Measurements from ENCODE around the gene NMNAT2.
"Not testable (repeated sequence)": the region's sequence is repeated elsewhere in the genome, so short reads cannot be mapped to it uniquely, and the experiment has no call there.

Gene NMNAT2

GRCh38 chr1:183251101-183251958, 166.8 kb downstream of the NMNAT2 start:
- DNase-seq: no peak

GRCh38 chr1:183249941-183250452, 168.2 kb downstream of the NMNAT2 start:
- no peak for DNase-seq

DNA sequence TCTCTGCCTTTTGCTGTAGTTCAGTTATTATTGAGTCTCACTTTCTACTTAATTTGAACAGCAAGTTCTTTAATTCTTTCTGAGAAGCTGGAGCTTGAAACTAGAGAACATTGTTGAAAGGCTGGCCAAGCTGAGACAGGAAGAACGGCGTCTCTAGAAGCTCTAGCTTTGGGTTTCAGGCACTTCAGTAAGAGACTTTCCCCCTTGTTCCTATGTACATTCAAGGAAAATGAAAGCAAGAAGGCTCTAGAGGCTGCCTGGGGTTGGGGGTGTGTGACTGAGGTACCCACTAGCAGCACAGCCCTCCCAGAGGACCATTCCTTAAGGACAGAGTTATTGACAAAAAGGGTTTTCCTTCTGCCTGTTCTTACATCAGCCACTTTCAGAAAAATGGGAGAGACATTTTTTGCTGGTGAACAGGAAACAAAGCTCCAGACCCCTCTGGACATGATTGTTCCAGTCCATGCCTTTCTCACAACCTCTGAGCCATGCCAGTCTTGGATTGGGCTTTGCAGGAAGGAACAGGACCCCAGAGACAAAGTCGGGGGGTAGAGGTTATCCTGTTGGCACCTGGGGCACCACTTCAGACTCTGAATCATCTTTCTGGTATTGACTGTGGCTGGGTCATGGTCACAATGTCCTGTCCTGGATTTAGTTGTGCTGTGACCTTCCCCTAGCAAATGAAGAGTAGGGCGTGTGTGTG, 169.0 kb downstream of the NMNAT2 start:
- DNase-seq: no peak

- DNase-seq: no peak
Observed at GRCh38 chr1:183247931-183248330, 170.2 kb downstream of the NMNAT2 start.

GRCh38 chr1:183247484-183247883, 170.7 kb downstream of the NMNAT2 start:
- no peak for DNase-seq

DNA sequence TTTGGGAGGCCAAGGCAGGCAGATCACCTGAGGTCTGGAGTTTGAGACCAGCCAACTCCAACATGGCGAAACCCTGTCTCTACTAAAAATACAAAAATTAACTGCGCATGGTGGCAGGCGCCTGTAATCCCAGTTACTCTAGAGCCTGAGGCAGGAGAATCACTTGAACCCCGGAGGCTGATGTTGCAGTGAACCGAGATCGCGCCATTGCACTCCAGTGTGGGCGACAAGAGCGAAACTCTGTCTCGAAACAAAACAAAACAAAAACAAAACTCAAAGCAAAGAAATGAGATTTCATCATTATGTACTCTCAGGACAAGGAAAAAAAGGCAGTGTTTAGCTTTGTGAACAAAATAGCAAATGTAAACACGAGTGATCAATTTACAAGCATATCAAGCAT, 171.1 kb downstream of the NMNAT2 start:
- no peak for DNase-seq

- no peak for DNase-seq
Observed at GRCh38 chr1:183246436-183246835, 171.7 kb downstream of the NMNAT2 start.

DNA sequence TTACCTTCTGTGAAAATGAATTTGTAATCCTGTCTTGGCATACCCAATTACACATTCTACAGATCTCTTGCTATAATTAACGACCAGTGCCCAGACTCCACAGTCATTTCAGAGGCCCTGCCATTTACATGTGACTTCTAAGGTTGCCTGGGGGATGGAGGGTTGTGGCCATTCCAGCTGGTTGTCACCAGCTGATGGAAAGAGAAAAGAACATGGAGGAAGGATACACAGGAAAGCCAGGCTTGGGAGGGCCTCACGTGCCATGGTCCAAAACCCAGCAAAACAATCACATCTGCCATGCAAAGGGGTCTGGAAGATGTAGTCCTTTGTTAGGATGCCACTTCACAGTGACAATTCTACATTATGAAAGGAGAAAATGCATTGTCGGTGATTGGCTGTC, 172.8 kb downstream of the NMNAT2 start:
- DNase-seq: no peak

GRCh38 chr1:183244466-183244865, 173.7 kb downstream of the NMNAT2 start:
- DNase-seq: no peak

DNA sequence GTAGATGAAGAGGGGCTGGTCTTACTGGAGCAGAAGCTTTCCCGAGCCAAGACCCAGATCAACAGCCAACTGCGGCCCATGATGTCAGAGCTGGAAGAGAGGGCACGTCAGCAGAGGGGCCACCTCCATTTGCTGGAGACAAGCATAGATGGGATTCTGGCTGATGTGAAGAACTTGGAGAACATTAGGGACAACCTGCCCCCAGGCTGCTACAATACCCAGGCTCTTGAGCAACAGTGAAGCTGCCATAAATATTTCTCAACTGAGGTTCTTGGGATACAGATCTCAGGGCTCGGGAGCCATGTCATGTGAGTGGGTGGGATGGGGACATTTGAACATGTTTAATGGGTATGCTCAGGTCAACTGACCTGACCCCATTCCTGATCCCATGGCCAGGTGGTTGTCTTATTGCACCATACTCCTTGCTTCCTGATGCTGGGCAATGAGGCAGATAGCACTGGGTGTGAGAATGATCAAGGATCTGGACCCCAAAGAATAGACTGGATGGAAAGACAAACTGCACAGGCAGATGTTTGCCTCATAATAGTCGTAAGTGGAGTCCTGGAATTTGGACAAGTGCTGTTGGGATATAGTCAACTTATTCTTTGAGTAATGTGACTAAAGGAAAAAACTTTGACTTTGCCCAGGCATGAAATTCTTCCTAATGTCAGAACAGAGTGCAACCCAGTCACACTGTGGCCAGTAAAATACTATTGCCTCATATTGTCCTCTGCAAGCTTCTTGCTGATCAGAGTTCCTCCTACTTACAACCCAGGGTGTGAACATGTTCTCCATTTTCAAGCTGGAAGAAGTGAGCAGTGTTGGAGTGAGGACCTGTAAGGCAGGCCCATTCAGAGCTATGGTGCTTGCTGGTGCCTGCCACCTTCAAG, 174.8 kb downstream of the NMNAT2 start:
- DNase-seq: no peak

DNA sequence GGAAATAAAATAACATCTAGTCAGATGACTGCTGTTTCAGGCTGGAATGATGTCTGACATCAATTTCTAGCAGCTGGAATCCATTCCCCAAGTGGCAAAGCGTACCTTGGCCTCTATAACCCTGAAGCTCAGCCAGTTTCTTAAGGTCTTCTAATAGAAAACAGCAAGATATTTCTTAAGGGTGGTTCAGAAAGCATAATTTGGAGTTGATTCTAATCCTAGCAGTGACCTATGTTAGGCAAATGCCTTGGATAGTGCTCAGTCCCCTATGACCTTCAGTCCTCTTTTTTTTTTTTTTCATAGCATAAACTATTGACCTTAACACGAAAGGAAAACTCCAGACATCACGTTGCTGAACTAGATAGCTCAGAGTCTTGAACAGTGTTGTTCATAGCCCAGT, 175.6 kb downstream of the NMNAT2 start:
- DNase-seq: no peak

- DNase-seq: no peak
Observed at GRCh38 chr1:183241471-183241870, 176.7 kb downstream of the NMNAT2 start.

- not testable (repeated sequence) for DNase-seq
Observed at GRCh38 chr1:183240853-183241252, 177.3 kb downstream of the NMNAT2 start.

- no peak for DNase-seq
Observed at GRCh38 chr1:183240526-183240825, 177.7 kb downstream of the NMNAT2 start.

DNA sequence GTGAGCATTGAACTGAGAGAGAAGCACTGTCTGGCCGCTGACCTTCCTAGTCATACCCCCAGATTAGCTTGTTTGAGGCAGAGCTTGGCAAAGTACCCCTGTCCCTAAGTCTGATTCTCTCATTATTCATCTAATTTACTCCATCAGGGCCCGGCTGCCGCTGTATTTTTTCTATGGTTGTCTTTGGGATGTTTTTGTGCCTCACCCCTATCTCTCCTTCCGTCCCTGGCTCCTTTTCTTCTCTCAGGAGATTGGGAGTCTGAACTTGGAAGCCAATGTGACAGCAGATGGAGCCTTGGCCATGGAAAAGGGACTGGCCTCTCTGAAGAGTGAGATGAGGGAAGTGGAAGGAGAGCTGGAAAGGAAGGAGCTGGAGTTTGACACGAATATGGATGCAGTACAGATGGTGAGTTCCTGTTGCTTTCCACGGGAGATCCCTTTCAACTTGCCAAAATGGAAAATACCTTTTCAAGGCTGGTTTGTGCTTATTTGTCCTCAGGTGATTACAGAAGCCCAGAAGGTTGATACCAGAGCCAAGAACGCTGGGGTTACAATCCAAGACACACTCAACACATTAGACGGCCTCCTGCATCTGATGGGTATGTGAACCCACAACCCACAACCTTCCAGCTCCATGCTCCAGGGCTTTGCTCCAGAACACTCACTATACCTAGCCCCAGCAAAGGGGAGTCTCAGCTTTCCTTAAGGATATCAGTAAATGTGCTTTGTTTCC, 178.2 kb downstream of the NMNAT2 start:
- DNase-seq: no peak

DNA sequence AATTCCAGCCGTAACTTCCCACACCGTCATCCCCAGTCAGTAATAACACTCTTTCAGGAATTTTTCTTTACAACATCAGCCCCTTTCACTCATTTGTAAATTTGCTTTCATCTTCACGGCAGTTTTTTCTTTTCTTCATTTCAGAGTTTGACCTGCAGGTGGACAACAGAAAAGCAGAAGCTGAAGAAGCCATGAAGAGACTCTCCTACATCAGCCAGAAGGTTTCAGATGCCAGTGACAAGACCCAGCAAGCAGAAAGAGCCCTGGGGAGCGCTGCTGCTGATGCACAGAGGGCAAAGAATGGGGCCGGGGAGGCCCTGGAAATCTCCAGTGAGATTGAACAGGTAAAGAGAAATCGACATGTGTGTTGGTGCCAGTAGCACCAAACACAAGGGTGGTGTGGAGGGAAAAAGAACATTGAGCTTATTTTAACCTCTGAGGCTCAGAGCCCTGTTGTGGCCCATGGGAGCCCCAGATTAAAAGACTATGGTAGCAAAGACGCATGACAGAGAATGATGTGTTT, 178.9 kb downstream of the NMNAT2 start:
- no peak for DNase-seq

- no peak for DNase-seq
Observed at GRCh38 chr1:183238071-183238470, 180.1 kb downstream of the NMNAT2 start.

- DNase-seq: no peak
Observed at GRCh38 chr1:183237046-183237445, 181.1 kb downstream of the NMNAT2 start.

GRCh38 chr1:183236158-183236725, 181.9 kb downstream of the NMNAT2 start:
- DNase-seq: no peak

GRCh38 chr1:183235503-183235902, 182.7 kb downstream of the NMNAT2 start:
- DNase-seq: no peak

DNA sequence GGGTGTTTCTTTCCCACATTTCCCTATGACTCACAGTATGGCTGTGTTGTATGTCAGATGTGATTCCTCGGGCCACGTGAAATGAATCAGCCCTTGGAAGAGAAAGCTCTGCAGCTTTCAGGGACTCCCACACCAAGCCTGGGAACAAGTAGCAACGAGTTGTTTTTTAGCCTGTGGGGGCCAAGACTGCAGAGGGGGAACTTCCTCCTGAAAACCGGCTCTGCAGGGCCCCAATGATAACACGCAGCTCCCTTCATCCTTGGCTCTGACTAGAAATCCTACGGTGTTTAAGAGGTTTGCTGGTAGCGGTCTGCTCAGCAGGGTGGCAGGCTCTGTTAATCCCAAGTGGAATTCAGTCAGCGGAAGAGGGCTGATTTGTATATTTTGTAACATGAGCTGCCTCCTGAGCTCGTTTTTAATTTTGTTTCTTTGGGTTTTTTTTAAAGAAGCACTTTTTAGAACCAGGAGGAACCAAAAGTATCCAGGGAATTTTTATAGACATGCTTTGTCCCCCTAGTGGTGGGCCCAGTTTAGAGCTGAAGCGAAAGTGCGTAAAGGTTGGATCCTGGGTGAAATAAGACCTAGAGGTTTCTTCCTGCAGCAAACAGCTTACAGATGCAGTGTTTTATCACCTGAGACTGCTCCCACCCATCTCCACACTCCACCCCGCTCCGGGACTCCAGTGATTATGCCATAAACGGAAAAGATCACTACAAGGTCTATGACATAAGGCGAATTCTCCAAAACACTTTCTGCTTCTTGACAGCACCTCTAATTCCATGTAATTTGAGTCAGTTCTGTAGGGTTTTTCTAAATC, 183.3 kb downstream of the NMNAT2 start:
- no peak for DNase-seq
